Testis (tissue), 2 donors: ENCODE results near the gene PDZD7.

ENCODE experiments used
- POLR2A ChIP-seq: fragments of 450-650 bp; IDR thresholded peaks from one replicate; pipeline ENCODE4 v1.6.1; 2017; ENCODE audit warnings: antibody characterized with exemption, mild to moderate bottlenecking, moderate library complexity
- TF ChIP-seq, protein P1 (sequence below), 3 experiments: fragments of 450-650 bp in 2 of 3; fragments of 200-600 bp in 1 of 3; sonication (generic) in 1 of 3; IDR thresholded peaks; one replicate each; pipeline ENCODE4 v1.5.1; 2016 to 2019; ENCODE audit warnings: antibody characterized with exemption in 3 of 3, mild to moderate bottlenecking in 2 of 3, moderate library complexity in 1 of 3

- TF ChIP-seq, protein P1, sequence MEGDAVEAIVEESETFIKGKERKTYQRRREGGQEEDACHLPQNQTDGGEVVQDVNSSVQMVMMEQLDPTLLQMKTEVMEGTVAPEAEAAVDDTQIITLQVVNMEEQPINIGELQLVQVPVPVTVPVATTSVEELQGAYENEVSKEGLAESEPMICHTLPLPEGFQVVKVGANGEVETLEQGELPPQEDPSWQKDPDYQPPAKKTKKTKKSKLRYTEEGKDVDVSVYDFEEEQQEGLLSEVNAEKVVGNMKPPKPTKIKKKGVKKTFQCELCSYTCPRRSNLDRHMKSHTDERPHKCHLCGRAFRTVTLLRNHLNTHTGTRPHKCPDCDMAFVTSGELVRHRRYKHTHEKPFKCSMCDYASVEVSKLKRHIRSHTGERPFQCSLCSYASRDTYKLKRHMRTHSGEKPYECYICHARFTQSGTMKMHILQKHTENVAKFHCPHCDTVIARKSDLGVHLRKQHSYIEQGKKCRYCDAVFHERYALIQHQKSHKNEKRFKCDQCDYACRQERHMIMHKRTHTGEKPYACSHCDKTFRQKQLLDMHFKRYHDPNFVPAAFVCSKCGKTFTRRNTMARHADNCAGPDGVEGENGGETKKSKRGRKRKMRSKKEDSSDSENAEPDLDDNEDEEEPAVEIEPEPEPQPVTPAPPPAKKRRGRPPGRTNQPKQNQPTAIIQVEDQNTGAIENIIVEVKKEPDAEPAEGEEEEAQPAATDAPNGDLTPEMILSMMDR (IDR thresholded peaks at IDR 0.05) = peak in 1 of 3 experiments; percentile 29
- no peak for TF ChIP-seq POLR2A
Observed at GRCh38 chr10:101066146-101066895, 35.4 kb upstream of the PDZD7 start.
